Choroid plexus epithelial cell (primary cell): ENCODE results near the gene TEX29.

Experiments used
- DNase-seq: peaks from one replicate; pipeline ENCODE4 v3.0.0-alpha.2; 2010; ENCODE audit warnings: low read depth
- H3K4me3 ChIP-seq: 2 replicates; pipeline ENCODE4 v1.5.1; 2011; ENCODE audit warnings: low read depth, mild to moderate bottlenecking, control low read depth, low read length, moderate library complexity
- TF ChIP-seq, protein P1 (sequence below): conservative IDR thresholded peaks from 2 replicates; pipeline ENCODE4 v1.5.1; 2011; ENCODE audit warnings: low read depth, mild to moderate bottlenecking, control low read depth, inconsistent platforms, low read length, moderate library complexity

Gene TEX29

DNA sequence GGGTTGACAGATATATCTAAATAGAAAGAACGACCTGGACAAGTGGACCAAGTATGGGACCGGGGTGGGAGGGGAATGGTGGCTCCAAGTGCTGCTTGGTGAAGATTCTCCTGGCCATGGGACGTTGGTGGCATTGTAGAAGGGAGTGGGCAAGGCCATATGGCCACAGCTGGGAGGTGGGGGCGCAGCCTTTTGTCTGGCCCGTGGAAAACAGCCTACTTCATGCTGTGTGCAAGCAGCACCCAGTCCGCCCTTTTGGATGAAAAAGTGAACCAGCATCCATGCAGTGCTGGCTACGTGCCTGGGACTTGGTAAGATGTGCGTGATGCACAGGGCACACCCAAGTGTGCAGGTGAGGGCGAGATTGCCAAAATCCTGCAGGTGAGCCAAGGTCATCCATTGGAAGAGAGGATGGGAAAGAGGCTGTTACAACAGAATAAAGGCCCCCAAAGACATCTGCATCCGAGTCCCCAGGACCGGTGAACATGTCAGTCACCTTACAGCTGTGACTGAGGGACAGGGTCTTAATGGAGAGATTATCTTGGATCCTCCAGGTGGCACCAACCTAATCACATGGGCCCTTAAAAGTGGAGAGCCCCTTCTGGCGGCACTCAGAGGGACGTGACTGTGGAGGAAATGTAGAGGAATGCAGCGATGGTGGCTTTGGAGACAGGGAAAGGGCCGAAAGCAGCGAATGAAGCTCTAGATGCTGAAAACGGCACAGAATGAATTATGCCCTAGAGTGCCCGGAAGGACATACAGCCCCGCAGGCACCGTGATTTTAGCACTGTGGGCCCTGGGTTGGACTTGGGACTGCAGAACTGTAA, 40.8 kb downstream of the TEX29 start:
- TF ChIP-seq, protein P1, sequence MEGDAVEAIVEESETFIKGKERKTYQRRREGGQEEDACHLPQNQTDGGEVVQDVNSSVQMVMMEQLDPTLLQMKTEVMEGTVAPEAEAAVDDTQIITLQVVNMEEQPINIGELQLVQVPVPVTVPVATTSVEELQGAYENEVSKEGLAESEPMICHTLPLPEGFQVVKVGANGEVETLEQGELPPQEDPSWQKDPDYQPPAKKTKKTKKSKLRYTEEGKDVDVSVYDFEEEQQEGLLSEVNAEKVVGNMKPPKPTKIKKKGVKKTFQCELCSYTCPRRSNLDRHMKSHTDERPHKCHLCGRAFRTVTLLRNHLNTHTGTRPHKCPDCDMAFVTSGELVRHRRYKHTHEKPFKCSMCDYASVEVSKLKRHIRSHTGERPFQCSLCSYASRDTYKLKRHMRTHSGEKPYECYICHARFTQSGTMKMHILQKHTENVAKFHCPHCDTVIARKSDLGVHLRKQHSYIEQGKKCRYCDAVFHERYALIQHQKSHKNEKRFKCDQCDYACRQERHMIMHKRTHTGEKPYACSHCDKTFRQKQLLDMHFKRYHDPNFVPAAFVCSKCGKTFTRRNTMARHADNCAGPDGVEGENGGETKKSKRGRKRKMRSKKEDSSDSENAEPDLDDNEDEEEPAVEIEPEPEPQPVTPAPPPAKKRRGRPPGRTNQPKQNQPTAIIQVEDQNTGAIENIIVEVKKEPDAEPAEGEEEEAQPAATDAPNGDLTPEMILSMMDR = no peak
- no peak overlapping the region for H3K4me3 ChIP-seq
- no peak for DNase-seq

DNA sequence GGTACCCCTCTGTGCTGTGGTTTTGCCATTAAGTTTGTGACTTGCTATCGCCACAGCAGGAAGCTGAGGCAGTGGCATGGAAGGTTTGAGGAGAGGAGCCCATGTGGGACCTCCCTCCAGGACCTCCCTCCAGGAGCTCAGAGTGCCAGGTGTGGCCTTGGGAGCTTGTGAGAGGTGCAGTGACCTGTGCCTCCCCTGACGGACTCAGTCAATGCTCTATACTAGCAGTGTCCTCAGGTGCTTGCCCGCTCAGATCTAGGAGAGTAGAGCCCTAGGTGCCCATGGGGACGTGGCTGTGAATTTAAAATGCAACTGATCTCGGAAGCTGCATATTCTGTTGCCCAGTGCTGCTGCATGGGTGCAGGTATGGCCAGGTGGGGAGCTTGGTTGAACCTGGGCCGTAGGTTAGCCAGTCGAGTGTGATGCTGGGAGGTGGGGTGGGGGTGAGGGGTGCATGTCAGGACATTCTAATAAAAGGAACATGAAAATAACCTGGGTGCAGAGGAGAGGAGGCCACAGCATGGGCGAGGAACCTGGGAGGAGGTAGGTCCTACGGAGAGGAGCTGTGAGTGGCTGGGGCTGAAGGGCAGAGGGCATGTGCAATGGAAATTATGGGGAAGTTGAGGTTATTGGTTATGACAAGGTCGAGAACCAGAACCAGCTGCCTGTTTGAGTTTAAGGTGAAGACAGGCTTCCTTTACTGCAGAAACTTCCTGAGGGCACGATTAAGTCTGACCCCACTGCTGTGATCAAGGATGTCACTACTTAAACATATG, 41.6 kb downstream of the TEX29 start:
- H3K4me3 ChIP-seq = no peak overlapping the region
- no peak for DNase-seq
- TF ChIP-seq, protein P1 = no peak

DNA sequence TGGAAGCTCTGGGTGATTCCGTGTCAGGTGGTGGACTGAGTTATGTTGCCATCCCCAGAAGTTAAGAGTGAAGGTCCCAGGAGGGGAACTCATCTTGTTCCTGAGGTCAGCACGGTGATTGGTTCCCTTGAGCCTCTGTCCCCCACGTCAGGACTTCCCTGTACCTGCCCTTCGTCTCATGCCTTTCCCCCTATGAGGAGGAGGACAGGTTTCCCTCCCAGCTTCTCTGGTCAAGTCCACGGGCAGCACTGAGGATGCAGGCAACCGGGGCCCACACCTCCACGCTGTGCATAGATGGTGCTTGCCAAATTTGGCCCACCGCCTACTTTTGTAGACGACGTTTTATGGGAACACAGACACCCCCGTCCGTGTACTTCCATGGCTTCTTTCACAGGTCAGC, 42.7 kb downstream of the TEX29 start:
- H3K4me3 ChIP-seq = no peak overlapping the region
- TF ChIP-seq, protein P1 = no peak
- no peak for DNase-seq

DNA sequence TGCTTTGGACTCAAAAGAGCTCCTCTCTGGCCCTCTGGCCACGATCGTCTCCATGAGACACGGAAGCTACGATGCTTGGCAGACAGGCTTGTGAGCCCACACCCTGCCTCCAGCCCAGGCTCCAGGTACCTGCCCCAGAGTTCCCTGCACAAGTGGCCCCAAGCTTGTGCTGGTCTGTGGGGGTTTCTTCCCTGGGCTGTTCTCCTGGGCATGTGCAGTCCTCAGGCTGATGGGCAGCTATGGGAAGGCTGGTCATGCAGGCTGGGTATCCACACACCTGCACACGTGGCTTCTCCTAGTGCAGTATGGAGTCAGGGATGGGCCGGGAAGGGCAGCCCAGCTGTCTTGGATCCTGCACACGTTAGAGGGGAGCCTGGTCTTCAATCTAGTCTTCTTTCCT, 43.1 kb downstream of the TEX29 start:
- H3K4me3 ChIP-seq = no peak overlapping the region
- TF ChIP-seq, protein P1 = no peak
- no peak for DNase-seq

DNA sequence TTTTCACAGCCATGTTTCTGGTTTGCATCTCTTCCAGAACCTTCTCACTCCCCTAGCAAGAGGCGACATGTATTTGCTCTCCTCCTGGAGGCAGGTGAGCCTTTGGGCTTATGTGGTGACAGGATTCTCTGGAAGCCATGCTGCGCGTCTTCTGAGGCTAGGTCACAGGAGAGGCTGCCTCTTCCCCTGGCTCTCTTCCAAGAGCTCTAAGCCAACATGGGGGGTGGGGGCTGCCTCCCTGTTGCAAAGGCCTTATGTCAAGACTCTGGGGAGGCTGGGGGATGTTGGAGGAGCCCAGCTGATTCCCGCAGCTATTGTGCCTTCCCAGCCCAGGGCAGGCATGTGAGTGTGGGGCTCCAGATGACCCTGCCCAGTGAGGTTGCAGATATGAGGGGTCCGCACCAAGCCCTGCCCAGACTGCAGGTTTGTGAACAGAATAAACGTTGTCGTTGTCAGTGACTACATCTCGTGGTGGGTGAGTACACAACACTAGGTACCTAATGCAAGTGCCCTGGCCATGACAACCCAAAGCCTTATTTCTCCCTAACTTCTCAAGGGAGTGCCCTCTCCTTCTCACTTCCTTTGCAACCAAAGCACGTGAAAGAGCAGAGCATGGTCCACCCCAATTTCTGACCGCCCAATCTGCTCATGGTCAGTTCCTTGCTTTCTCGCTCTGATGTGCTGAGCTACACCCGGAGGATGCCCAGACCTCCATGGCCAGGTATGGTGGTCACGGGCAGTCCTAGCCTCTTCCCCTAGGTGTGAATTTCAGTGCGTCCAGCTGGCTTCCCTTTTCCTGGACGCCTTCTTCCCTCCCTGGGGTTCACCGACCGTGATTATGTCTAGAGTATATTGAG, 44.9 kb downstream of the TEX29 start:
- TF ChIP-seq, protein P1 = no peak
- H3K4me3 ChIP-seq = no peak overlapping the region
- DNase-seq = no peak

DNA sequence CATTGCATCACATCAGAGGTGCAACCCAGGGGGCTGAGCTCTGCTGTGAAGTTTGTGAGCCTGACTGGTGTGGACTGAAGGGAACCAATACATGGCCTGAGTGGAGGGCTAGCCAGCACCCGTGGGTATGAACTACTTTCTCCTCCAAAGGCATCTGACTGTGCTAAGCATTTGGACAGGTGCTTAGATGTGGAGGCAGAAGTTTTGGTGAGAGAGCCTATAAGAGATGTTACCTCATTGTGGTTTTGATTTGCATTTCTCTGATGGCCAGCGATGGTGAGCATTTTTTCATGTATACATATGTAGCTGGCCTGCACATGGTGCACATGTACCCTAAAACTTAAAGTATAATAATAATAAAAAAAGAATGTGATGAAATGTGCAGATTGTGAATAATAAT, 46.9 kb downstream of the TEX29 start:
- TF ChIP-seq, protein P1 = no peak
- H3K4me3 ChIP-seq = no peak overlapping the region
- DNase-seq = no peak
